PC-3 (cell line): Measurements from ENCODE around the gene MAP3K5. TPM values are rescaled to one million over a fixed set of nuclear protein-coding genes. Genes with fewer than 3 reads are reported as not detected.

ENCODE experiments used
- ATAC-seq: fragments of 200-7000 bp; cut with Tn5 transposase; 2 replicates; pipeline ENCODE4 v1.9.1; 2020; ENCODE audit warnings: mild to moderate bottlenecking, moderate library complexity
- BruUV-seq: library from RNA; stranded (reverse); fragments of 400-500 nt; replicated peaks from 2 replicates; lab custom pipeline; 2021; lab: Mats Ljungman, UMichigan
- CTCF ChIA-PET: fragments of 300-600 bp; sonication (Branson Sonifier 250); formaldehyde crosslinking; loops from one replicate; lab custom pipeline; 2022; ENCODE audit warnings: antibody characterized with exemption; lab: Charles Lee
- POLR2A ChIA-PET: fragments of 300-600 bp; sonication (Branson Sonifier 250); formaldehyde crosslinking; loops from one replicate; lab custom pipeline; 2022; ENCODE audit warnings: antibody characterized with exemption; ENCODE audit not compliant: unreplicated experiment; lab: Charles Lee
- DNase-seq: peaks from one replicate; pipeline ENCODE4 v3.0.0-alpha.2; 2015
- H2AFZ ChIP-seq: fragments of 300-600 bp; sonication (generic); 2 replicates; pipeline ENCODE4 v1.6.0; 2016; ENCODE audit warnings: antibody characterized with exemption, low read length
- H3F3A ChIP-seq: fragments of 300-600 bp; sonication (generic); one replicate; pipeline ENCODE4 v1.6.0; 2017; ENCODE audit warnings: antibody characterized with exemption, low read length, control low read depth, mild to moderate bottlenecking; ENCODE audit not compliant: unreplicated experiment
- H3K27ac ChIP-seq: fragments of 300-600 bp; sonication (generic); 2 replicates; pipeline ENCODE4 v1.5.1; 2016; ENCODE audit warnings: mild to moderate bottlenecking, low read length
- H3K27me3 ChIP-seq: fragments of 300-600 bp; sonication (generic); 2 replicates; pipeline ENCODE4 v1.6.1; 2016; ENCODE audit warnings: low read length, mixed read lengths
- H3K36me3 ChIP-seq: fragments of 300-600 bp; sonication (generic); 2 replicates; pipeline ENCODE4 v1.6.1; 2016; ENCODE audit warnings: low read depth, mixed run types, low read length, mixed read lengths
- H3K4me1 ChIP-seq: fragments of 300-600 bp; sonication (generic); 2 replicates; pipeline ENCODE4 v1.5.1; 2016; ENCODE audit warnings: low read length; ENCODE audit not compliant: insufficient read depth
- H3K4me2 ChIP-seq: fragments of 300-600 bp; sonication (generic); 2 replicates; pipeline ENCODE4 v1.6.0; 2016; ENCODE audit warnings: low read length
- H3K4me3 ChIP-seq: fragments of 300-600 bp; sonication (generic); 2 replicates; pipeline ENCODE4 v1.5.1; 2016; ENCODE audit warnings: mild to moderate bottlenecking, low read length, mixed read lengths
- H3K79me2 ChIP-seq: fragments of 300-600 bp; sonication (generic); 2 replicates; pipeline ENCODE4 v1.6.1; 2017; ENCODE audit warnings: low read length, mixed read lengths
- H3K9ac ChIP-seq: fragments of 300-600 bp; sonication (generic); 2 replicates; pipeline ENCODE4 v1.6.0; 2016; ENCODE audit warnings: mild to moderate bottlenecking, low read length
- H3K9me2 ChIP-seq: fragments of 300-600 bp; sonication (generic); replicated peaks from 2 replicates; pipeline ENCODE4 v1.6.1; 2016; ENCODE audit warnings: mixed run types, low read length, mixed read lengths
- H3K9me3 ChIP-seq: fragments of 300-600 bp; sonication (generic); 2 replicates; pipeline ENCODE4 v1.6.1; 2016; ENCODE audit warnings: low read length, mixed read lengths
- H4K20me1 ChIP-seq: fragments of 300-600 bp; sonication (generic); 2 replicates; pipeline ENCODE4 v1.6.1; 2016; ENCODE audit warnings: low read length, mixed read lengths
- CTCF ChIP-seq: fragments of 300-600 bp; sonication (generic); conservative IDR thresholded peaks from 2 replicates; pipeline ENCODE4 v1.5.1; 2017; ENCODE audit warnings: antibody characterized with exemption, low read depth, mild to moderate bottlenecking, low read length
- EZH2 ChIP-seq: fragments of 300-600 bp; sonication (generic); IDR thresholded peaks from one replicate; pipeline ENCODE4 v1.6.1; 2017; ENCODE audit warnings: antibody characterized with exemption, mild to moderate bottlenecking, low read length; ENCODE audit not compliant: unreplicated experiment
- EZH2phosphoT487 ChIP-seq: fragments of 300-600 bp; sonication (generic); IDR thresholded peaks from 2 replicates; pipeline ENCODE4 v1.6.1; 2018; ENCODE audit warnings: mild to moderate bottlenecking, antibody characterized with exemption, low read length, borderline replicate concordance
- intact Hi-C: fragments of 100-400 bp; cut with micrococcal nuclease; formaldehyde crosslinking; loops from 2 replicates; pipeline ENCODE4 v1.9.0; 2023
- total RNA-seq: library from RNA; depleted of rRNA; stranded (reverse); fragments of >200 nt; gene quantifications from 2 replicates; pipeline ENCODE4 v1.2.3, GENCODE V29; 2014

Gene MAP3K5
- total RNA-seq, 1 experiment from 2014 or later = 4.3 TPM

GRCh38 chr6:136544326-136544725 is 248.0 kb downstream of the MAP3K5 start:
- POLR2A ChIA-PET = no interaction called here
- no peak for DNase-seq
- CTCF ChIA-PET = no interaction called here
- ATAC-seq = no peak
- BruUV-seq = no TSS peak
- Histone ChIP-seq H3K27me3 (no peaks in the 10 kb centered on the region), H3K36me3 (no peaks in the 10 kb centered on the region), H3K4me3 (no peak overlapping the region), H4K20me1 (peaks cover 14% of the 10 kb centered on the region; the same call in 1 of the 2 replicates), H3K4me2 (no peak overlapping the region), H3K9me2 (no peaks in the 10 kb centered on the region), H3K79me2 (peaks cover 95% of the 10 kb centered on the region), H3K27ac (no peak overlapping the region), H3K4me1 (peaks cover 10% of the 10 kb centered on the region), H3F3A (no peaks in the 10 kb centered on the region), H2AFZ (no peak overlapping the region), H3K9ac (no peak overlapping the region), H3K9me3 (no peaks in the 10 kb centered on the region)
- TF ChIP-seq CTCF = no peak
- no peak for TF ChIP-seq EZH2
- intact Hi-C loops = loop anchor here (10.0 kb wide), 2 partner anchors 140 to 290 kb away; partner anchors contain the start of gene MTFR2

GRCh38 chr6:136541395-136541794 is 250.9 kb downstream of the MAP3K5 start:
- intact Hi-C loops = loop anchor here (10.0 kb wide), 2 partner anchors 137 to 287 kb away; partner anchors contain the start of gene MTFR2
- H3K4me1 ChIP-seq = no peaks in the 10 kb centered on the region
- CTCF ChIA-PET = no interaction called here

More at GRCh38 chr6:136541395-136541794, 250.9 kb downstream of the MAP3K5 start:
- H3K27ac ChIP-seq = no peak overlapping the region
- no TSS peak for BruUV-seq
- no peak overlapping the region for H3K9ac ChIP-seq
- no peak overlapping the region for H3K4me3 ChIP-seq
- TF ChIP-seq EZH2 = no peak
- TF ChIP-seq EZH2phosphoT487 = no peak
- no peak for TF ChIP-seq CTCF
- ATAC-seq (no peak), DNase-seq (no peak)
- no peaks in the 10 kb centered on the region for H3F3A ChIP-seq
- H3K9me2 ChIP-seq = no peaks in the 10 kb centered on the region
- H2AFZ ChIP-seq = no peak overlapping the region
- POLR2A ChIA-PET = no interaction called here
- no peaks in the 10 kb centered on the region for H3K27me3 ChIP-seq
- H4K20me1 ChIP-seq = peaks cover 9% of the 10 kb centered on the region; the same call in 1 of the 2 replicates
- H3K79me2 ChIP-seq = peaks cover 91% of the 10 kb centered on the region
- H3K4me2 ChIP-seq = no peak overlapping the region
- H3K9me3 ChIP-seq = no peaks in the 10 kb centered on the region
- H3K36me3 ChIP-seq = no peaks in the 10 kb centered on the region
